ENCODE results near the gene LAMC1. TPM values are rescaled to one million over a fixed set of nuclear protein-coding genes. Genes with fewer than 3 reads are reported as not detected.

LAMC1 gene
- total RNA-seq, 1 experiment from 2014 or later: 61.2 TPM

DNA sequence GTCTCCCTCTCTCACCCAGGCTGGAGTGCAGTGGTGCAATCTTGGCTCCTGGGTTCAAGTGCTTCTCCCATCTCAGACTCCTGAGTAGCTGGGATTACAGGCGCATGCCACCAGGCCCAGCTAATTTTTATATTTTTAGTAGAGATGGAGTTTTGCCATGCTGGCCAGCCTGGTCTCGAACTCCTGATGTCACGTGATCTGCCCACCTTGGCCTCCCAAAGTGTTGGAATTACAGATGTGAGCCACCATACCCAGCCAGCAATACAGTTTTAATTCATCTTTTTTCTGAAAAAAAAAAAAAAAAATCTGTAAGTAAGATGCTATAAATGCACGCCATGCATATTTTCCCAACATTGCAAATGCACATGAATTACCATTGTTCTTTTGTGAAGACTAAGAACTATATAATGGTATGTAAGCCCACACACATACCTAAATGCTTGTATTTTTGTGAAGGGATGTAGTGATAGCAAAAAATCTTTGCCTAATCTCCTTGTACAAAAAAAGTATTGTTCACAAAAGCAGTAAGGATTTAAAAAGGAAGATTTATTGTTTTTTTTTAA is 170.8 kb downstream of the LAMC1 start:
- Histone ChIP-seq H2AFZ (ENCODE audit: low read depth, low read length, poor library complexity, severe bottlenecking) (no peak overlapping the region), H3K9me3 (ENCODE audit: control insufficient read depth in 1 of 2, insufficient read depth in 1 of 2, low read depth in 1 of 2, low read length in 2 of 2) (no peaks in the 10 kb centered on the region), H3K4me3 (replicated peaks in 1 of 2; ENCODE audit: low read depth in 1 of 2, low read length in 2 of 2) (no peak overlapping the region), H3K9me2 (ENCODE audit: insufficient read depth) (no peaks in the 10 kb centered on the region), H3K79me2 (ENCODE audit: insufficient read depth, low read length) (no peaks in the 10 kb centered on the region), H3K4me1 (ENCODE audit: control insufficient read depth in 1 of 2, insufficient read depth in 2 of 2, low read length in 2 of 2) (peaks cover 8 to 20% of the 10 kb centered on the region in 2 experiments), H3K27ac (ENCODE audit: low read depth, low read length) (no peak overlapping the region), H3K9ac (ENCODE audit: low read length) (no peak overlapping the region), H3K27me3 (ENCODE audit: insufficient read depth, low read length) (no peaks in the 10 kb centered on the region), H3K4me2 (ENCODE audit: low read length) (no peak overlapping the region), H3K36me3 (ENCODE audit: control insufficient read depth in 1 of 2, insufficient read depth in 2 of 2, low read length in 2 of 2) (no peaks in the 10 kb centered on the region), H4K20me1 (ENCODE audit: insufficient read depth) (no peaks in the 10 kb centered on the region)
- BruUV-seq (replicated peaks): no TSS peak
- POLR2A ChIA-PET: no interaction called here
- RAD21 ChIA-PET (ENCODE audit: low non-redundant PET in 1 of 2, low total read pairs in 2 of 2, uncharacterized antibody in 2 of 2, unreplicated experiment in 2 of 2): no interaction called here
- no peak for ATAC-seq
- no peak for TF ChIP-seq TCF7L2 (IDR thresholded peaks at IDR 0.05; ENCODE audit: borderline replicate concordance, extremely low read depth, insufficient read depth, insufficient read length)
- no peak for TF ChIP-seq POLR2A (IDR thresholded peaks at IDR 0.05; ENCODE audit: borderline replicate concordance, extremely low read depth, insufficient read depth, insufficient read length)
- TF ChIP-seq RAD21 (IDR thresholded peaks at IDR 0.05; ENCODE audit: low read depth): no peak
- no peak for TF ChIP-seq SIN3A (IDR thresholded peaks at IDR 0.05; ENCODE audit: low read depth)
- intact Hi-C loops (cut with micrococcal nuclease): no loop called here
- DNase-seq (ENCODE audit: low read depth, low spot score): no peak
- CTCF ChIA-PET: no interaction called here

DNA sequence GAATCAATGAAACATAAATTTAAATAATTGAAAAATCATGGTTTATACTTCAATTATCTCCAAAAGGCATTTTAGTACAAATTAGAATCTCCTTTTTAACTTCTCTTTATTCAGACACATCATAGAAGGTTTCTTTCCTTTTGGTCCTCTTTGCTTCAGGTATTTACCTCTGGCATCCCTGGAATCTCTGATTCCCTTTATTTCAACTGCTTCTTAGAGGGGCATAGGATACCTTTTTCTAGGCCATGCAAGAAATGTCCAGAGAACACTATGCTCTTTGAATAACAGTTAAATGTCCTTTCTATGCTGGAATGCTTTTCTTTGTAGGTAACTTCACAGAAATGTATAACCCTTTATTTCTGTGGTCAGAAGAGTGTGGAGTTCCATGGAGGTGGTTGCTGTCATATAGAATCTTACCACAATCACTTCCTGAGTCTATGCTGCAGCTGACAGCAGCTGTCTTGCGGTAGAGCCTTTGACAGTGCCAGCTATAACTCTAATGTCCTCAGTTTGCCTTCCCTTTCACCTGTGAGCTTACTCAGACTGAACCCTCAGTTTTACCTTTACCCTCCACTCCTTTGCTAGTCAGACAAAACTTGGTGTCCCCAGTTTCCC is 171.4 kb downstream of the LAMC1 start:
- H3K36me3 ChIP-seq (ENCODE audit: control insufficient read depth in 1 of 2, insufficient read depth in 2 of 2, low read length in 2 of 2): no peaks in the 10 kb centered on the region
- H3K4me1 ChIP-seq (ENCODE audit: control insufficient read depth in 1 of 2, insufficient read depth in 2 of 2, low read length in 2 of 2): peaks cover 8 to 14% of the 10 kb centered on the region in 2 experiments
- DNase-seq (ENCODE audit: low read depth, low spot score) (no peak), ATAC-seq (peak; percentile 52)
- H4K20me1 ChIP-seq (ENCODE audit: insufficient read depth): no peaks in the 10 kb centered on the region
- peak overlapping the region; percentile 50 for H3K4me2 ChIP-seq (ENCODE audit: low read length)
- ChIA-PET POLR2A (interaction anchor here (1.2 kb wide), 1 partner anchor 15 kb away, joined by 3 read pairs; no protein-coding TSS in a partner anchor), CTCF (no interaction called here), RAD21 (ENCODE audit: low non-redundant PET in 1 of 2, low total read pairs in 2 of 2, uncharacterized antibody in 2 of 2, unreplicated experiment in 2 of 2) (no interaction called here)
- intact Hi-C loops (cut with micrococcal nuclease): no loop called here
- no peaks in the 10 kb centered on the region for H3K9me3 ChIP-seq (ENCODE audit: control insufficient read depth in 1 of 2, insufficient read depth in 1 of 2, low read depth in 1 of 2, low read length in 2 of 2)
- no peaks in the 10 kb centered on the region for H3K79me2 ChIP-seq (ENCODE audit: insufficient read depth, low read length)
- no peaks in the 10 kb centered on the region for H3K9me2 ChIP-seq (ENCODE audit: insufficient read depth)
- H3K9ac ChIP-seq (ENCODE audit: low read length): no peak overlapping the region
- no peak overlapping the region for H3K27ac ChIP-seq (ENCODE audit: low read depth, low read length)
- H2AFZ ChIP-seq (ENCODE audit: low read depth, low read length, poor library complexity, severe bottlenecking): no peak overlapping the region
- no peaks in the 10 kb centered on the region for H3K27me3 ChIP-seq (ENCODE audit: insufficient read depth, low read length)
- BruUV-seq (replicated peaks): no TSS peak
- H3K4me3 ChIP-seq (replicated peaks in 1 of 2; ENCODE audit: low read depth in 1 of 2, low read length in 2 of 2): peak overlapping the region in 1 of 2 experiments; percentile 5; a peak in 1 of 4 replicates
- TF ChIP-seq FOSL1 (IDR thresholded peaks at IDR 0.05; ENCODE audit: low read depth): no peak
- TF ChIP-seq, protein P1, sequence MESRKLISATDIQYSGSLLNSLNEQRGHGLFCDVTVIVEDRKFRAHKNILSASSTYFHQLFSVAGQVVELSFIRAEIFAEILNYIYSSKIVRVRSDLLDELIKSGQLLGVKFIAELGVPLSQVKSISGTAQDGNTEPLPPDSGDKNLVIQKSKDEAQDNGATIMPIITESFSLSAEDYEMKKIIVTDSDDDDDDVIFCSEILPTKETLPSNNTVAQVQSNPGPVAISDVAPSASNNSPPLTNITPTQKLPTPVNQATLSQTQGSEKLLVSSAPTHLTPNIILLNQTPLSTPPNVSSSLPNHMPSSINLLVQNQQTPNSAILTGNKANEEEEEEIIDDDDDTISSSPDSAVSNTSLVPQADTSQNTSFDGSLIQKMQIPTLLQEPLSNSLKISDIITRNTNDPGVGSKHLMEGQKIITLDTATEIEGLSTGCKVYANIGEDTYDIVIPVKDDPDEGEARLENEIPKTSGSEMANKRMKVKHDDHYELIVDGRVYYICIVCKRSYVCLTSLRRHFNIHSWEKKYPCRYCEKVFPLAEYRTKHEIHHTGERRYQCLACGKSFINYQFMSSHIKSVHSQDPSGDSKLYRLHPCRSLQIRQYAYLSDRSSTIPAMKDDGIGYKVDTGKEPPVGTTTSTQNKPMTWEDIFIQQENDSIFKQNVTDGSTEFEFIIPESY (IDR thresholded peaks at IDR 0.05; ENCODE audit: extremely low read depth, insufficient replicate concordance, low read length): no peak
- TF ChIP-seq ELF1 (IDR thresholded peaks at IDR 0.05; ENCODE audit: borderline replicate concordance, low read depth): no peak
- TF ChIP-seq ZFX (IDR thresholded peaks at IDR 0.05): no peak
- TF ChIP-seq ATF3 (IDR thresholded peaks at IDR 0.05): no peak
- no peak for TF ChIP-seq CBX3 (IDR thresholded peaks at IDR 0.05; ENCODE audit: low read depth)
- TF ChIP-seq, protein P2, sequence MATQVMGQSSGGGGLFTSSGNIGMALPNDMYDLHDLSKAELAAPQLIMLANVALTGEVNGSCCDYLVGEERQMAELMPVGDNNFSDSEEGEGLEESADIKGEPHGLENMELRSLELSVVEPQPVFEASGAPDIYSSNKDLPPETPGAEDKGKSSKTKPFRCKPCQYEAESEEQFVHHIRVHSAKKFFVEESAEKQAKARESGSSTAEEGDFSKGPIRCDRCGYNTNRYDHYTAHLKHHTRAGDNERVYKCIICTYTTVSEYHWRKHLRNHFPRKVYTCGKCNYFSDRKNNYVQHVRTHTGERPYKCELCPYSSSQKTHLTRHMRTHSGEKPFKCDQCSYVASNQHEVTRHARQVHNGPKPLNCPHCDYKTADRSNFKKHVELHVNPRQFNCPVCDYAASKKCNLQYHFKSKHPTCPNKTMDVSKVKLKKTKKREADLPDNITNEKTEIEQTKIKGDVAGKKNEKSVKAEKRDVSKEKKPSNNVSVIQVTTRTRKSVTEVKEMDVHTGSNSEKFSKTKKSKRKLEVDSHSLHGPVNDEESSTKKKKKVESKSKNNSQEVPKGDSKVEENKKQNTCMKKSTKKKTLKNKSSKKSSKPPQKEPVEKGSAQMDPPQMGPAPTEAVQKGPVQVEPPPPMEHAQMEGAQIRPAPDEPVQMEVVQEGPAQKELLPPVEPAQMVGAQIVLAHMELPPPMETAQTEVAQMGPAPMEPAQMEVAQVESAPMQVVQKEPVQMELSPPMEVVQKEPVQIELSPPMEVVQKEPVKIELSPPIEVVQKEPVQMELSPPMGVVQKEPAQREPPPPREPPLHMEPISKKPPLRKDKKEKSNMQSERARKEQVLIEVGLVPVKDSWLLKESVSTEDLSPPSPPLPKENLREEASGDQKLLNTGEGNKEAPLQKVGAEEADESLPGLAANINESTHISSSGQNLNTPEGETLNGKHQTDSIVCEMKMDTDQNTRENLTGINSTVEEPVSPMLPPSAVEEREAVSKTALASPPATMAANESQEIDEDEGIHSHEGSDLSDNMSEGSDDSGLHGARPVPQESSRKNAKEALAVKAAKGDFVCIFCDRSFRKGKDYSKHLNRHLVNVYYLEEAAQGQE (IDR thresholded peaks at IDR 0.05; ENCODE audit: low read depth): no peak
- no peak for TF ChIP-seq MAX (IDR thresholded peaks at IDR 0.05)

Measured in HCT116 (cell line).